ENCODE measurements around the gene FN3K. TPM values are rescaled to one million over a fixed set of nuclear protein-coding genes. Genes with fewer than 3 reads are reported as not detected.
A peak's percentile ranks its signal among the peaks of the same experiment; 100 is the strongest.

The FN3K gene
- total and polyA plus RNA-seq, 2 of the 13 experiments (the other 11 are each of a cell fraction or from before 2014, with no cell fraction given), result 3.5 to 12.2 TPM

GRCh38 chr17:82740906-82741759 is 5.7 kb downstream of the FN3K start (continued):
- TF ChIP-seq ZNF484 (CRISPR knock-in tag; IDR thresholded peaks at IDR 0.05; ENCODE audit: borderline replicate concordance, low read depth) (no peak), NR2F1 (CRISPR knock-in tag; IDR thresholded peaks at IDR 0.05) (peak; percentile 83 to 93), ZNF687 (CRISPR knock-in tag; IDR thresholded peaks at IDR 0.05) (peak; percentile 90), ZNF614 (CRISPR knock-in tag; IDR thresholded peaks at IDR 0.05; ENCODE audit: borderline replicate concordance) (peak; percentile 98), SIN3A (IDR thresholded peaks at IDR 0.05; ENCODE audit: borderline replicate concordance, low read depth, low read length) (peak; percentile 65; the same call in 1 of the 2 replicates), ZNF280D (CRISPR knock-in tag; IDR thresholded peaks at IDR 0.05) (peak; percentile 94), HNRNPLL (IDR thresholded peaks at IDR 0.05; ENCODE audit: low read depth, low read length, poor library complexity, severe bottlenecking) (no peak), SOX13 (IDR thresholded peaks at IDR 0.05) (peak; percentile 62; the same call in 1 of the 2 replicates), SOX13 (CRISPR knock-in tag; conservative IDR thresholded peaks at IDR 0.05 in 1 of 2, IDR thresholded peaks at IDR 0.05 in 1 of 2) (peak in 1 of 2 experiments; percentile 87; a peak in 2 of 4 replicates), ZNF343 (CRISPR knock-in tag; IDR thresholded peaks at IDR 0.05) (no peak; the same call in 1 of the 2 replicates), SMAD9 (CRISPR knock-in tag; IDR thresholded peaks at IDR 0.05) (no peak)
- TF ChIP-seq, protein P1, sequence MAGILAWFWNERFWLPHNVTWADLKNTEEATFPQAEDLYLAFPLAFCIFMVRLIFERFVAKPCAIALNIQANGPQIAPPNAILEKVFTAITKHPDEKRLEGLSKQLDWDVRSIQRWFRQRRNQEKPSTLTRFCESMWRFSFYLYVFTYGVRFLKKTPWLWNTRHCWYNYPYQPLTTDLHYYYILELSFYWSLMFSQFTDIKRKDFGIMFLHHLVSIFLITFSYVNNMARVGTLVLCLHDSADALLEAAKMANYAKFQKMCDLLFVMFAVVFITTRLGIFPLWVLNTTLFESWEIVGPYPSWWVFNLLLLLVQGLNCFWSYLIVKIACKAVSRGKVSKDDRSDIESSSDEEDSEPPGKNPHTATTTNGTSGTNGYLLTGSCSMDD (CRISPR knock-in tag; IDR thresholded peaks at IDR 0.05), result no peak
- TF ChIP-seq, protein P2, sequence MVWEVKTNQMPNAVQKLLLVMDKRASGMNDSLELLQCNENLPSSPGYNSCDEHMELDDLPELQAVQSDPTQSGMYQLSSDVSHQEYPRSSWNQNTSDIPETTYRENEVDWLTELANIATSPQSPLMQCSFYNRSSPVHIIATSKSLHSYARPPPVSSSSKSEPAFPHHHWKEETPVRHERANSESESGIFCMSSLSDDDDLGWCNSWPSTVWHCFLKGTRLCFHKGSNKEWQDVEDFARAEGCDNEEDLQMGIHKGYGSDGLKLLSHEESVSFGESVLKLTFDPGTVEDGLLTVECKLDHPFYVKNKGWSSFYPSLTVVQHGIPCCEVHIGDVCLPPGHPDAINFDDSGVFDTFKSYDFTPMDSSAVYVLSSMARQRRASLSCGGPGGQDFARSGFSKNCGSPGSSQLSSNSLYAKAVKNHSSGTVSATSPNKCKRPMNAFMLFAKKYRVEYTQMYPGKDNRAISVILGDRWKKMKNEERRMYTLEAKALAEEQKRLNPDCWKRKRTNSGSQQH (CRISPR knock-in tag; IDR thresholded peaks at IDR 0.05; ENCODE audit: low read depth), result peak; percentile 66; the same call in 1 of the 2 replicates
- TF ChIP-seq, protein P3, sequence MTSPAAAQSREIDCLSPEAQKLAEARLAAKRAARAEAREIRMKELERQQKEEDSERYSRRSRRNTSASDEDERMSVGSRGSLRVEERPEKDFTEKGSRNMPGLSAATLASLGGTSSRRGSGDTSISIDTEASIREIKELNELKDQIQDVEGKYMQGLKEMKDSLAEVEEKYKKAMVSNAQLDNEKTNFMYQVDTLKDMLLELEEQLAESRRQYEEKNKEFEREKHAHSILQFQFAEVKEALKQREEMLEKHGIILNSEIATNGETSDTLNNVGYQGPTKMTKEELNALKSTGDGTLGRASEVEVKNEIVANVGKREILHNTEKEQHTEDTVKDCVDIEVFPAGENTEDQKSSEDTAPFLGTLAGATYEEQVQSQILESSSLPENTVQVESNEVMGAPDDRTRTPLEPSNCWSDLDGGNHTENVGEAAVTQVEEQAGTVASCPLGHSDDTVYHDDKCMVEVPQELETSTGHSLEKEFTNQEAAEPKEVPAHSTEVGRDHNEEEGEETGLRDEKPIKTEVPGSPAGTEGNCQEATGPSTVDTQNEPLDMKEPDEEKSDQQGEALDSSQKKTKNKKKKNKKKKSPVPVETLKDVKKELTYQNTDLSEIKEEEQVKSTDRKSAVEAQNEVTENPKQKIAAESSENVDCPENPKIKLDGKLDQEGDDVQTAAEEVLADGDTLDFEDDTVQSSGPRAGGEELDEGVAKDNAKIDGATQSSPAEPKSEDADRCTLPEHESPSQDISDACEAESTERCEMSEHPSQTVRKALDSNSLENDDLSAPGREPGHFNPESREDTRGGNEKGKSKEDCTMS (CRISPR knock-in tag; conservative IDR thresholded peaks at IDR 0.05), result no peak
